Ovary (tissue), 1 donor: Measurements from ENCODE around the gene PPM1M.

Source experiments
- EP300 ChIP-seq: sonication (generic); formaldehyde crosslinking; IDR thresholded peaks from one replicate; pipeline ENCODE4 v1.6.1; 2017; ENCODE audit warnings: antibody characterized with exemption
- POLR2A ChIP-seq: fragments of 450-650 bp; IDR thresholded peaks from one replicate; pipeline ENCODE4 v1.6.1; 2017; ENCODE audit warnings: antibody characterized with exemption, mild to moderate bottlenecking, moderate library complexity

GRCh38 chr3:52250122-52250521 lies 4.6 kb downstream of the PPM1M start:
- no peak for TF ChIP-seq EP300
- TF ChIP-seq POLR2A = no peak
